CD4-positive, alpha-beta T cell treated with Interleukin-21 for 1 hour (primary cell): ENCODE data around the gene NPY5R.

Source experiments
- DNase-seq: peaks from one replicate; pipeline ENCODE4 v3.0.0-alpha.2; 2020

The NPY5R gene

DNA sequence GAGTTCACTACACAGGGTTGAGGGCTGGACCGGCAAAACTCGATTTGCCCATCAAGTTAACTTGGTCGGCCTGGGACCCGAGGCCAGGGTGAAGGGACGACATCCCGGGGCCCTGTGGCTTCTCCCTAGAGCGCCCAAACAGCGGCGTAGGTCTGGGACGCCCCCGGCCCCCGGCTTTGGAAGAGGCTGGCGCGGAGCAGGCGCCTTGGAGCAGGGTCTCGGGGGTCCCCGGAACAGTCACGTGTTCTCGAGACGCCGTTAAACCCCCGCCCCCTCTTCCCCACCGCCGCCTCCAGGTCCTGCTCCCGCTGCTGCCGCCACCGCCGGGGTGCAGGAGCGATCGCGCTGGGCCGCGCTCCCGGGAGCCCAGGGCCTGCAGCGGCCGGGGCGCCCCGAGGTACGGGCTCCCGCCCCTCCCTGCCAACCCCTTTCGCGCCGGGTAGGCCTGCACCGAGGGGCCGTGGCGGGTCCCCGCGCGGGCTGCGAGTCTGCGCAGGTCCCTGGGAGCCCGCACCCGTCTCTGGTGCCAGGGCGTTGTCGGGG is at the start of gene NPY5R:
Gene NPY5R (plus strand): TSS at position 289 of the 543 bp plus-strand sequence. CDS start 6,382 bp downstream, outside the sequence.
- DNase-seq = no peak

DNA sequence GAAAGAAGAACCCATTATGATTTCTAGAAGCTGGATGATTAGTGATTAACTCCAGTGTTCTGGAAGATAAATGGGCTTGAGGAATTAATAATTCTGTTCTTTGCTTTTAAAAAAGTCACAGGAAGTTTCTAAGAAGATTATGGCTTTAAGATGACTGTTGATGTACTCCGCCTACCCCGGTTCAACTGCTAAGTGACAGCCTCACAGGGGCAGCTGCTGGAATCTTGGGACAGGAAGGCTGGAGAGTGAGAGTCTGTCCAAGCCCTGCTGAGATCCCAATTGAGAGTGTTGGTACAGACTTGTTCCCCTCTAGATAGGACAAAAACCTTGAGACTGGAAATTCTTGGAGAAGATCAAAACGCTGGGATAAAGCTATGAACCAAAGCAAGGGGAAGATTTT is 48.6 kb upstream of the NPY5R start:
- DNase-seq = no peak

DNA sequence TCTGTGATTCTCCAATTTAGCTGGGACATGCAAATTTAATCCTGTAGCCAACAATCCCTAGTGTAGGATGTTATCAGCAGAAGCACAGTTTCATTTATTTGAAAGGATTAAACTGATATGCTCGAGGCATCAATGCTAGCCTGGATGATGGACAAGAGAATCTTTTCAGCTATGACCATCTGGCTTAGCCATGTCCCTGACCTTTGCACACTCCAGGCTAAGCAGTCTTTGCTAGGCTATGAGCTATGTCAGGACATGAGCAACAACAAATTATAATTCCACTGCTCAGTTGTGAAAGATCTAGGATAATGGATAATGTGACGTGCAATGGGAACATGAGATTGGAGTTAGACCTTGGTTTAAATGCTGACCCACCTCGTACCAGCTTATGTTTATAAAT is 43.2 kb upstream of the NPY5R start:
- DNase-seq = no peak

DNA sequence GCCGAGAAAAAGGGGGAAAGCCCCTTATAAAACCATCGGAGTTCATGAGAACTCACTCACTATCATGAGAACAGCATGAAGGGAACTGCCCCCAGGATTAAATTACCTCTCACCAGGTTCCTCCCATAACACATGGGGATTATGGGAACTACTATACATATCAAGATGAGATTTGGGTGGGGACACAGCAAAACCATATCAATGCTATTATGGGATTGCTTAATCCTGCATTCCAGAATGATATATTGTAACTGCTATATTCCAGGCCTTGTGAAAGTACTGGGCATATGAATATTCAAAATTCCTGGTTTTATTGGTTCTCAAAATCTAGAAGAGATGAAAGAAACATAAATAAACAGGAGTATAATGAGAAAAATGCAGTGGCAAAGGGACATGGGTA is 40.6 kb upstream of the NPY5R start:
- no peak for DNase-seq

GRCh38 chr4:163309466-163309865 is 34.2 kb upstream of the NPY5R start:
- no peak for DNase-seq

DNA sequence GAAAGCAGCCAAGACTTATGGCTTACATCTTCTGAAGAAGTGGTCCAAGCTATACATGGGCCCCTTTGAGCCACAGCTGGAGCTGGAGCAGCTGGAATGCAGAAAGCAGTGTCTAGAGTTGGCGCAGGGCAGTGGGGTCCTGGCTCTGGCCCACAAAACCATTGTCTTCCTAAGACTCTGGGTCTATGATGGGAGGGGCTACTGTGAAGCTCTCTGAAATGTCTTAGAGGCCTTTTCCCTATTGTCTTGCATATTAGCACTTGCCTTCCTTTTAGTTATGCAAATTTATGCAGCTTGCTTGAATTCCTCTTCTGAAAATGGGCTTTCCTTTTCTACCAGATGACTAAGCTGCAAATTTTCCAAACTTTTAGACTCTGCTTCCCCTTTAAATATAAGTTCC is 26.6 kb upstream of the NPY5R start:
- no peak for DNase-seq

- no peak for DNase-seq
These were observed 12.6 kb upstream of the NPY5R start for GRCh38 chr4:163330916-163331628.

DNA sequence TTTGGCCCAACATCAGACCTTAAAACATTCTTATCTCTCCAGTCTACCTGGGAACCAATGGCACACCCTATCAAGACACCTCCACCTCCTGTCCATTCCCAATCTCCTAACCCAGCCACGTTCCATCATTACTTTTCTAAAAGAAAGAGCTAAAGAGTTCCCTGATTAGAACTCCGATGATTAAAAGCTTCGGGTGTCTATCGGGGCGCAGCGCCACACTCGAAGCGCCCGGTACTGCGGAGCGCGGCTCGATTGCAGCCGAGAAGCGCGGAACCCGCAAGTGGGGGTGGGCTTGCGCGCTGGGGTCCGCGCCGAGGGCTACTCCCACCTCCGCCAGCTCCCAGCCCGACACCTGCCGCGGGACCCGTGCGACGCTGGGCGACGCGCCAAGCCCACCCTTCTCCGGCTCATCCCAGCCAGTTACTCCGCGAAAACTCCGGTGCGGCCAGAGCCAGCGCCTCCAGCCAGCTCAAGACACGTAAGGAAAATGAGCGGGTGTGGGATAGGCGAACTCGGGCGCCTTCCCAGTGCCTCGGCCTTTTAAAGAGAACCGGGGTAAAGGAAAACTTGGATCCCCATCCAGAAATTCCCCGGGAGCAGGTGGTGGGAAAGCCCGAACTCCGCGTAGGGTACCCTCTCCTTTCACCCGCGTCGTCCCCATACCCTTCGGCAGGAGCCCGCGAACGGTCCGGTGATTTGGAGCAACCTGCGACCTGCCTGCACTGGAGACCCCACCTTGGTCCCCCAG is 11.9 kb upstream of the NPY5R start:
- DNase-seq = no peak

GRCh38 chr4:163332526-163333406 is 10.9 kb upstream of the NPY5R start, which contains the start of gene NPY1R:
TSS of gene NPY1R (minus strand) at chr4:163332596. CDS start at chr4:163326554, 6,042 bp downstream.
- peak; percentile 5 for DNase-seq

DNA sequence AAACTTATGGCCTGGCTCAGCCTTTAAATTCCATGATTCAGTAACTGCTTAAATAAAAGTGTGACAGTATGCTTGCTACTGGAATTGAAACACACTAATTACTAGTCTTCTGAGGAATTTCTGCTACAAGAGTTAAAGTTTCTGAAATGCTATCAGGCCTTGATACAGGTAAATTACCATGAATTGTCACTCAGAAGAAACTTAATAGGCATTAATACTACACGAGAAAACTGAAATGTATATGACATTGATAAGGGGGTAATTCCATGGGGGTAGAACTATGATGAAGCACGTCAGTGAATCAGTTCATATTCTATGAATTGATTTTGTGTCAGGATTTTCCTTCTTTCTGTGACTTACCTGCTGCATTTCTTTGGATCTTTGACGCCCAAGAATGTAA is 8.3 kb upstream of the NPY5R start:
- no peak for DNase-seq

GRCh38 chr4:163344147-163345125 is 744 bp downstream of the NPY5R start:
- DNase-seq = no peak

DNA sequence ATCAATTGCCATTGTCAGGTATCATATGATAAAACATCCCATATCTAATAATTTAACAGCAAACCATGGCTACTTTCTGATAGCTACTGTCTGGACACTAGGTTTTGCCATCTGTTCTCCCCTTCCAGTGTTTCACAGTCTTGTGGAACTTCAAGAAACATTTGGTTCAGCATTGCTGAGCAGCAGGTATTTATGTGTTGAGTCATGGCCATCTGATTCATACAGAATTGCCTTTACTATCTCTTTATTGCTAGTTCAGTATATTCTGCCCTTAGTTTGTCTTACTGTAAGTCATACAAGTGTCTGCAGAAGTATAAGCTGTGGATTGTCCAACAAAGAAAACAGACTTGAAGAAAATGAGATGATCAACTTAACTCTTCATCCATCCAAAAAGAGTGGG is 7.0 kb downstream of the NPY5R start:
- no peak for DNase-seq

GRCh38 chr4:163353054-163353453 is 9.4 kb downstream of the NPY5R start:
- DNase-seq = no peak

- DNase-seq = no peak
These were observed 12.4 kb downstream of the NPY5R start for GRCh38 chr4:163356104-163356503.

DNA sequence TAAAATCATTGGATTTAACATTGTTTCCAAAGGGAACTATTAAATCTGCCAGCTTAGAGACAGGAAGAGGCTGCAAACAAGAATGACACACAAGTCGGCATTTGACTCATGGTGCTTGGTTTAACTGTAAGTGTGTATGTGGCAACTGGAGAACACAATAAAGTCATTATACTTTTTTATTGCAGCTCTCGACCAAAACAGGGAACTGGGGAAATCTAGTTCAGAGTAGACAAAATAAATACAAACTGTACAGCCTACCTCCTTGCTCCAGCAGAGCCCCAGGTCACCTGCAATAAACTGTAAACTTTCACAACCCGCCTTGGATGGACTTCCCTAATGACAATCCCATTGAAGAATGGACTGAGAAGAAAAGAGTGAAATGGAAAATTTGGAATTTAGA is 24.0 kb downstream of the NPY5R start:
- DNase-seq = no peak

DNA sequence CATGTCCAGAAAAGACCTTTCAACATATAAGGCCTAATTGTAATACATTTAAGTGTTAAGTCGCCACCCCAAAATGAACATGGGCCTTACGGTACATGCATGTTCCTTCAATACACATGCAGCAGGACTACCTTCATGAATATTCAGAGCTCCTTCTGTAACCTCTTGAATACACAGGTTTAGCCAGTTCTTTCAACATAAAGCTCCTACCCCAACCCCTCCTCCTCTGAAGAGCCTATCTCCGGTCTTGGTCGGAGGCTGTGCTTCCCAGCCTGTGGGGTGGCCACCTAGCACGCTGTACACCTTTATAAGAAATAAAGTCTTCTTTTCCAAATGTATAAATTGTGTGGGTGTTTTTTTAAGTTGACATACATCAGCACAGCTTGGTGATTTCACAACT is 28.3 kb downstream of the NPY5R start:
- DNase-seq = no peak

- no peak for DNase-seq
These were observed 35.0 kb downstream of the NPY5R start for GRCh38 chr4:163378661-163379060.

GRCh38 chr4:163380703-163381102 is 37.0 kb downstream of the NPY5R start:
- no peak for DNase-seq

GRCh38 chr4:163382178-163382869 is 38.6 kb downstream of the NPY5R start:
- no peak for DNase-seq

GRCh38 chr4:163384434-163384833 is 40.7 kb downstream of the NPY5R start:
- DNase-seq = no peak

DNA sequence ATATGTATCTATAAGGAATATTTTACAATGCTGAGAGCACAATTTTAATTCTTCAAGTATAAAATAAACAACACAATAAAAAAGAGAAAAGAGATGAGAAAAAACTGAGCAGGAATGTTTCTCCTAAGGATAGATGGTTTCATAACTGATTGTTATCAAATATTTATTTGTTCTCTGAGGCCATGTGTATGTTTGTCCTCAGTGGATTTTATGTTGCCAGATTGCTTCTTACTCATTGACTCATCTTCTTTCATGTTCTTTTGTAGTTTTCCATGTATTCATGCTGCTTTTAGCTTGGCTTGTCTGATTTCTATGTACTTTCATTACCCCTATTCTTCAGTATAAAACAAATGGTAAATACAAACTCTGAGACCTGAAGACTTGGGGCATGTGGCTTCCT is 41.2 kb downstream of the NPY5R start:
- no peak for DNase-seq
